Smooth muscle cell (in vitro differentiated cells): Measurements from ENCODE around the gene RPS6KB2. TPM values are rescaled to one million over a fixed set of nuclear protein-coding genes. Genes with fewer than 3 reads are reported as not detected.

Source experiments
- DNase-seq: peaks from one replicate; lab custom pipeline; 2025; ENCODE audit not compliant: unreplicated experiment; lab: John Stamatoyannopoulos, UW
- H2AFZ ChIP-seq: fragments of 200-600 bp; sonication (generic); 2 replicates; pipeline ENCODE4 v1.6.0; 2016; ENCODE audit warnings: antibody characterized with exemption, low read depth, mild to moderate bottlenecking
- H3F3A ChIP-seq: fragments of 200-600 bp; sonication (generic); 2 replicates; pipeline ENCODE4 v1.6.0; 2017; ENCODE audit warnings: antibody characterized with exemption, low read depth
- H3K27ac ChIP-seq: fragments of 200-600 bp; sonication (generic); 2 replicates; pipeline ENCODE4 v1.5.1; 2016; ENCODE audit warnings: low read depth, mild to moderate bottlenecking
- H3K27me3 ChIP-seq: fragments of 200-600 bp; sonication (generic); 2 replicates; pipeline ENCODE4 v1.6.1; 2016; ENCODE audit warnings: low read depth, mild to moderate bottlenecking
- H3K36me3 ChIP-seq: fragments of 200-600 bp; sonication (generic); 2 replicates; pipeline ENCODE4 v1.5.1; 2016; ENCODE audit warnings: low read depth
- H3K4me1 ChIP-seq: fragments of 200-600 bp; sonication (generic); 2 replicates; pipeline ENCODE4 v1.5.1; 2016; ENCODE audit warnings: low read depth
- H3K4me2 ChIP-seq: fragments of 200-600 bp; sonication (generic); 2 replicates; pipeline ENCODE4 v1.6.0; 2016; ENCODE audit warnings: mild to moderate bottlenecking
- H3K4me3 ChIP-seq: fragments of 200-600 bp; sonication (generic); 2 replicates; pipeline ENCODE4 v1.5.1; 2016; ENCODE audit warnings: mild to moderate bottlenecking
- H3K79me2 ChIP-seq: fragments of 200-600 bp; sonication (generic); 2 replicates; pipeline ENCODE4 v1.6.0; 2016; ENCODE audit warnings: low read depth, mild to moderate bottlenecking
- H3K9ac ChIP-seq: fragments of 200-600 bp; sonication (generic); 2 replicates; pipeline ENCODE4 v1.6.0; 2016; ENCODE audit warnings: low read depth
- H3K9me3 ChIP-seq: fragments of 200-600 bp; sonication (generic); replicated peaks from 2 replicates; pipeline ENCODE4 v1.5.1; 2016; ENCODE audit warnings: low read depth
- H4K20me1 ChIP-seq: fragments of 200-600 bp; sonication (generic); 2 replicates; pipeline ENCODE4 v1.6.0; 2016; ENCODE audit warnings: low read depth
- CTCF ChIP-seq: fragments of 200-600 bp; sonication (generic); IDR thresholded peaks from 2 replicates; pipeline ENCODE4 v1.5.1; 2017; ENCODE audit warnings: borderline replicate concordance, mild to moderate bottlenecking, antibody characterized with exemption; ENCODE audit not compliant: insufficient read depth, poor library complexity, severe bottlenecking
- WGBS: methylation state at CpG from one replicate; pipeline ENCODE4 v1.1.7; 2016; ENCODE audit warnings: low lambda C conversion rate; 5-methylcytosine and 5-hydroxymethylcytosine counted together
- polyA plus RNA-seq: library from polyadenylated mRNA; unstranded; fragments of >200 nt; fragmentation: Nextera tagmentation; extraction: Ambion mirVana; gene quantifications from 2 replicates; pipeline ENCODE4 v1.2.1, GENCODE V29; 2016
- total RNA-seq: library from RNA; depleted of rRNA; stranded (reverse); fragments of >200 nt; gene quantifications from 2 replicates; pipeline ENCODE4 v1.2.3, GENCODE V29; 2014

The RPS6KB2 gene
- total and polyA plus RNA-seq, 2 experiments from 2014 or later: 66.5 to 107 TPM

- peak overlapping the region; percentile 87 for H3K9ac ChIP-seq
These were observed 39.8 kb downstream of the RPS6KB2 start for GRCh38 chr11:67468056-67468455.

GRCh38 chr11:67468456-67468758 lies 40.1 kb downstream of the RPS6KB2 start:
- no peaks in the 10 kb centered on the region for H3F3A ChIP-seq
- peaks cover 4% of the 10 kb centered on the region for H3K4me1 ChIP-seq
- no peaks in the 10 kb centered on the region for H4K20me1 ChIP-seq
- peak overlapping the region; percentile 87 for H3K9ac ChIP-seq
- H3K4me3 ChIP-seq: peak overlapping the region; percentile 78
- H3K9me3 ChIP-seq: no peaks in the 10 kb centered on the region
- H3K79me2 ChIP-seq: peaks cover 4% of the 10 kb centered on the region
- TF ChIP-seq CTCF: no peak
- no peaks in the 10 kb centered on the region for H3K27me3 ChIP-seq
- peak overlapping the region; percentile 86 for H3K27ac ChIP-seq
- DNase-seq: no peak
- H3K36me3 ChIP-seq: no peaks in the 10 kb centered on the region
- peak overlapping the region; percentile 92 for H3K4me2 ChIP-seq
- 9% methylated on average over 6 of the region's 6 CpGs for WGBS
- peak overlapping the region; percentile 59 for H2AFZ ChIP-seq

More at GRCh38 chr11:67468056-67468455, 39.8 kb downstream of the RPS6KB2 start:
- Histone ChIP-seq H3K79me2 (peaks cover 4% of the 10 kb centered on the region), H3K27ac (peak overlapping the region; percentile 86), H4K20me1 (no peaks in the 10 kb centered on the region), H3K36me3 (no peaks in the 10 kb centered on the region), H3K4me3 (peak overlapping the region; percentile 78), H3F3A (no peaks in the 10 kb centered on the region), H3K4me2 (peak overlapping the region; percentile 92), H3K9me3 (no peaks in the 10 kb centered on the region), H2AFZ (no peak overlapping the region), H3K27me3 (no peaks in the 10 kb centered on the region), H3K4me1 (peaks cover 4% of the 10 kb centered on the region)
- no peak for TF ChIP-seq CTCF
- 63% methylated on average over 5 of the region's 5 CpGs for WGBS
- DNase-seq: no peak

- TF ChIP-seq CTCF: peak; percentile 32
- Histone ChIP-seq H3K4me2 (peak within 1 kb of the TSS; percentile 97), H3K4me3 (peak within 1 kb of the TSS; percentile 78), H3K9ac (peak within 1 kb of the TSS; percentile 89), H3K36me3 (no peaks in the 10 kb centered on the region), H3K9me3 (no peaks in the 10 kb centered on the region), H3K4me1 (peaks cover 4% of the 10 kb centered on the region), H2AFZ (peak within 1 kb of the TSS; percentile 96), H3F3A (no peaks in the 10 kb centered on the region), H3K27me3 (no peaks in the 10 kb centered on the region), H3K27ac (peak within 1 kb of the TSS; percentile 86), H3K79me2 (peaks cover 4% of the 10 kb centered on the region), H4K20me1 (no peaks in the 10 kb centered on the region)
- under 1% methylated on average over 32 of the region's 76 CpGs for WGBS
- peak; percentile 86 for DNase-seq
These were observed 40.6 kb downstream of the RPS6KB2 start, which contains the start of gene TMEM134 for GRCh38 chr11:67468759-67469507. Gene TMEM134, minus strand, starts transcription at chr11:67469251. Its CDS starts 59 bp downstream, at chr11:67469192.

GRCh38 chr11:67469508-67469811 lies 41.2 kb downstream of the RPS6KB2 start:
- peak overlapping the region; percentile 74 for H3K27ac ChIP-seq
- no peaks in the 10 kb centered on the region for H3K27me3 ChIP-seq
- peak overlapping the region; percentile 78 for H3K4me3 ChIP-seq
- H4K20me1 ChIP-seq: no peaks in the 10 kb centered on the region
- H3K4me1 ChIP-seq: peaks cover 4% of the 10 kb centered on the region
- 39% methylated on average over 9 of the region's 9 CpGs for WGBS
- DNase-seq: no peak
- H3K36me3 ChIP-seq: no peaks in the 10 kb centered on the region
- no peak for TF ChIP-seq CTCF
- H2AFZ ChIP-seq: peak overlapping the region; percentile 96
- H3K9me3 ChIP-seq: no peaks in the 10 kb centered on the region
- H3K4me2 ChIP-seq: peak overlapping the region; percentile 97
- peaks cover 4% of the 10 kb centered on the region for H3K79me2 ChIP-seq
- no peaks in the 10 kb centered on the region for H3F3A ChIP-seq
- peak overlapping the region; percentile 89 for H3K9ac ChIP-seq
